ENCODE measurements around the gene LMNTD2. TPM values are rescaled to one million over a fixed set of nuclear protein-coding genes. Genes with fewer than 3 reads are reported as not detected.

The LMNTD2 gene
- total and polyA plus RNA-seq, 2 of the 13 experiments (the other 11 are each of a cell fraction or from before 2014, with no cell fraction given), result 1.1 to 3.1 TPM

DNA sequence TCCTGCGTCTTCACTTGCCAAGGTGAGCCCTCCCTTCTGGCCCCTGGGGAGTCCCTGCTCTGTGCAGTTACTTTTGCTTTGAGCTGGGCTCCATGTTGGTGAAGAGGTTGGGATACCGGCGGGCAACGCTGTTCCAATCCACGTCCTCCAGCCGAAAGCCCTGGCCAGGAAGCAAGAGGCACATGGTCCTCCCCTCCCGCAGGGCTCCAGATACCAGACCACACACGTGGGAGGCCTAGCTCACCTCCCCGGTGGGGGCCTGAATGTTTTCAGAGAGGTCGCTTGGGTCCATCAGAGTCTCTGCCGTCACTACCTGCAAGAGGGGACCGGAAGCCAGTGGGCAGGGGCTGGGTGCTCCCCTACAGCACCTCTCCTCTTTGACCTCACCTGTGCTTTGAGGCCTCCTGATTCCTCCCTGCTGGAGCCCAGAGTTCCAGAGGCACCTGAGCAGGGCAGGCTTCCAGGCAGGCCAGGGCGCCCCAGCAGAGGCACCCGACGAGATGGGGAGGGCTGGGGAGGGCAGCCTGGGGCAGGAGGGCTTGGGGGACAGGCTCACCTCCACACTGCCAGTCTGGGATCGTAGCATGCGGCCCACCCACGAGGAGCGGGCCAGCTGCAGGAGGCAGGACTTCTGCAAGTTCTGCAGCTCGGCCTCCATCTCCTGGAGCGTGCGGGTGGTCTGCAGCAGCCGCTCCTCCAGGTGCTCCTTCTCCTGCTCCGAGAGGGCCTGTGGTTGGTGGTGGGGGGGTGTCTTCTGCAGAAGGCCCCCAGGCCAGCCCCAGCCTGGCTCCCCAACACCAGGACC lies 3.0 kb downstream of the LMNTD2 start (continued):
- TF ChIP-seq ZNF274 (CRISPR knock-in tag; IDR thresholded peaks at IDR 0.05) (peak; percentile 46; the same call in 1 of the 2 replicates), HNF4G (IDR thresholded peaks at IDR 0.05; ENCODE audit: borderline replicate concordance, low read depth, low read length) (no peak), HNF4G (CRISPR knock-in tag; IDR thresholded peaks at IDR 0.05; ENCODE audit: borderline replicate concordance, low read depth) (no peak), ZNF180 (CRISPR knock-in tag; IDR thresholded peaks at IDR 0.05; ENCODE audit: borderline replicate concordance, low read depth) (no peak), ZSCAN25 (CRISPR knock-in tag; IDR thresholded peaks at IDR 0.05) (peak; percentile 73; the same call in 1 of the 2 replicates), GABPA (IDR thresholded peaks at IDR 0.05; ENCODE audit: low read depth, low read length) (no peak), GABPA (CRISPR knock-in tag; IDR thresholded peaks at IDR 0.05; ENCODE audit: low read depth) (peak; percentile 16; the same call in 1 of the 2 replicates), ZFY (CRISPR knock-in tag; IDR thresholded peaks at IDR 0.05) (peak; percentile 26; the same call in 1 of the 2 replicates), MYC (CRISPR knock-in tag; IDR thresholded peaks at IDR 0.05; ENCODE audit: borderline replicate concordance) (peak; percentile 44; the same call in 1 of the 2 replicates)
- TF ChIP-seq, protein P1, sequence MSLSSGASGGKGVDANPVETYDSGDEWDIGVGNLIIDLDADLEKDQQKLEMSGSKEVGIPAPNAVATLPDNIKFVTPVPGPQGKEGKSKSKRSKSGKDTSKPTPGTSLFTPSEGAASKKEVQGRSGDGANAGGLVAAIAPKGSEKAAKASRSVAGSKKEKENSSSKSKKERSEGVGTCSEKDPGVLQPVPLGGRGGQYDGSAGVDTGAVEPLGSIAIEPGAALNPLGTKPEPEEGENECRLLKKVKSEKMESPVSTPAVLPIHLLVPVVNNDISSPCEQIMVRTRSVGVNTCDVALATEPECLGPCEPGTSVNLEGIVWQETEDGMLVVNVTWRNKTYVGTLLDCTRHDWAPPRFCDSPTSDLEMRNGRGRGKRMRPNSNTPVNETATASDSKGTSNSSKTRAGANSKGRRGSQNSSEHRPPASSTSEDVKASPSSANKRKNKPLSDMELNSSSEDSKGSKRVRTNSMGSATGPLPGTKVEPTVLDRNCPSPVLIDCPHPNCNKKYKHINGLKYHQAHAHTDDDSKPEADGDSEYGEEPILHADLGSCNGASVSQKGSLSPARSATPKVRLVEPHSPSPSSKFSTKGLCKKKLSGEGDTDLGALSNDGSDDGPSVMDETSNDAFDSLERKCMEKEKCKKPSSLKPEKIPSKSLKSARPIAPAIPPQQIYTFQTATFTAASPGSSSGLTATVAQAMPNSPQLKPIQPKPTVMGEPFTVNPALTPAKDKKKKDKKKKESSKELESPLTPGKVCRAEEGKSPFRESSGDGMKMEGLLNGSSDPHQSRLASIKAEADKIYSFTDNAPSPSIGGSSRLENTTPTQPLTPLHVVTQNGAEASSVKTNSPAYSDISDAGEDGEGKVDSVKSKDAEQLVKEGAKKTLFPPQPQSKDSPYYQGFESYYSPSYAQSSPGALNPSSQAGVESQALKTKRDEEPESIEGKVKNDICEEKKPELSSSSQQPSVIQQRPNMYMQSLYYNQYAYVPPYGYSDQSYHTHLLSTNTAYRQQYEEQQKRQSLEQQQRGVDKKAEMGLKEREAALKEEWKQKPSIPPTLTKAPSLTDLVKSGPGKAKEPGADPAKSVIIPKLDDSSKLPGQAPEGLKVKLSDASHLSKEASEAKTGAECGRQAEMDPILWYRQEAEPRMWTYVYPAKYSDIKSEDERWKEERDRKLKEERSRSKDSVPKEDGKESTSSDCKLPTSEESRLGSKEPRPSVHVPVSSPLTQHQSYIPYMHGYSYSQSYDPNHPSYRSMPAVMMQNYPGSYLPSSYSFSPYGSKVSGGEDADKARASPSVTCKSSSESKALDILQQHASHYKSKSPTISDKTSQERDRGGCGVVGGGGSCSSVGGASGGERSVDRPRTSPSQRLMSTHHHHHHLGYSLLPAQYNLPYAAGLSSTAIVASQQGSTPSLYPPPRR (CRISPR knock-in tag; IDR thresholded peaks at IDR 0.05; ENCODE audit: borderline replicate concordance), result peak; percentile 17; the same call in 1 of the 2 replicates
- TF ChIP-seq, protein P2, sequence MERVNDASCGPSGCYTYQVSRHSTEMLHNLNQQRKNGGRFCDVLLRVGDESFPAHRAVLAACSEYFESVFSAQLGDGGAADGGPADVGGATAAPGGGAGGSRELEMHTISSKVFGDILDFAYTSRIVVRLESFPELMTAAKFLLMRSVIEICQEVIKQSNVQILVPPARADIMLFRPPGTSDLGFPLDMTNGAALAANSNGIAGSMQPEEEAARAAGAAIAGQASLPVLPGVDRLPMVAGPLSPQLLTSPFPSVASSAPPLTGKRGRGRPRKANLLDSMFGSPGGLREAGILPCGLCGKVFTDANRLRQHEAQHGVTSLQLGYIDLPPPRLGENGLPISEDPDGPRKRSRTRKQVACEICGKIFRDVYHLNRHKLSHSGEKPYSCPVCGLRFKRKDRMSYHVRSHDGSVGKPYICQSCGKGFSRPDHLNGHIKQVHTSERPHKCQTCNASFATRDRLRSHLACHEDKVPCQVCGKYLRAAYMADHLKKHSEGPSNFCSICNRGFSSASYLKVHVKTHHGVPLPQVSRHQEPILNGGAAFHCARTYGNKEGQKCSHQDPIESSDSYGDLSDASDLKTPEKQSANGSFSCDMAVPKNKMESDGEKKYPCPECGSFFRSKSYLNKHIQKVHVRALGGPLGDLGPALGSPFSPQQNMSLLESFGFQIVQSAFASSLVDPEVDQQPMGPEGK (CRISPR knock-in tag; IDR thresholded peaks at IDR 0.05), result peak; percentile 33; the same call in 1 of the 2 replicates
- TF ChIP-seq, protein P3, sequence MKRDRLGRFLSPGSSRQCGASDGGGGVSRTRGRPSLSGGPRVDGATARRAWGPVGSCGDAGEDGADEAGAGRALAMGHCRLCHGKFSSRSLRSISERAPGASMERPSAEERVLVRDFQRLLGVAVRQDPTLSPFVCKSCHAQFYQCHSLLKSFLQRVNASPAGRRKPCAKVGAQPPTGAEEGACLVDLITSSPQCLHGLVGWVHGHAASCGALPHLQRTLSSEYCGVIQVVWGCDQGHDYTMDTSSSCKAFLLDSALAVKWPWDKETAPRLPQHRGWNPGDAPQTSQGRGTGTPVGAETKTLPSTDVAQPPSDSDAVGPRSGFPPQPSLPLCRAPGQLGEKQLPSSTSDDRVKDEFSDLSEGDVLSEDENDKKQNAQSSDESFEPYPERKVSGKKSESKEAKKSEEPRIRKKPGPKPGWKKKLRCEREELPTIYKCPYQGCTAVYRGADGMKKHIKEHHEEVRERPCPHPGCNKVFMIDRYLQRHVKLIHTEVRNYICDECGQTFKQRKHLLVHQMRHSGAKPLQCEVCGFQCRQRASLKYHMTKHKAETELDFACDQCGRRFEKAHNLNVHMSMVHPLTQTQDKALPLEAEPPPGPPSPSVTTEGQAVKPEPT (CRISPR knock-in tag; IDR thresholded peaks at IDR 0.05; ENCODE audit: low read depth), result 0 out of 2 replicates have a peak, but pooled peaks have one; percentile 39

All from HepG2 (cell line).